ENCODE measurements around the gene GPR162. TPM values are rescaled to one million over a fixed set of nuclear protein-coding genes. Genes with fewer than 3 reads are reported as not detected.

GPR162 gene
- total RNA-seq, 1 experiment from 2014 or later = 18.3 TPM

DNA sequence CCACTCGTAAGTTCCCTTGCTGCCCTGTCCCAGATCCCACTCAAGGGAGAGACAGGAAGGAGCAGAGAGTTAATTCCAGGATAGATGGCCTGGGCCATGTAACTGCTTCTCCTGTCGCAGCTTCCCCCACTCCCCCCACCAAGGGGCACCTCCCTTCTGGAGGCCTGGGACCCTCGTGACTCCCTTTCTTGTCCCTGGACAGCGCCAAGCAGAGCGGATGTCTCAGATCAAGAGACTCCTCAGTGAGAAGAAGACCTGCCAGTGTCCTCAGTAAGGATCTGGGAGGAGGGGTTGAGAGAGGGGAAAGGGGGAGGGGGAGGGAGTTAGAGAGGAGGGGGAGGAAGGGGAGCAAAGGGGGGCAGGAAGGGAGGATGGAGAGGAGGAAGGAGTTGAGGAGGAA, 3.0 kb upstream of the GPR162 start:
- Histone ChIP-seq H3K4me3 (ENCODE audit: low read depth, low read length, poor library complexity, severe bottlenecking) (no peak overlapping the region), H3K27me3 (replicated peaks; ENCODE audit: insufficient read depth, low read depth, low read length, poor library complexity) (no peaks in the 10 kb centered on the region), H3K36me3 (ENCODE audit: insufficient read depth, low read length, poor library complexity, severe bottlenecking) (no peaks in the 10 kb centered on the region), H3K4me1 (ENCODE audit: insufficient read depth, low read length, poor library complexity, severe bottlenecking) (peaks cover 22% of the 10 kb centered on the region), H3K9me3 (ENCODE audit: low read depth, low read length, poor library complexity, severe bottlenecking) (no peaks in the 10 kb centered on the region), H3K27ac (ENCODE audit: low read depth, low read length, poor library complexity, severe bottlenecking) (no peak overlapping the region)
- POLR2A ChIA-PET (ENCODE audit: low non-redundant PET) = no interaction called here
- TF ChIP-seq, protein P1, sequence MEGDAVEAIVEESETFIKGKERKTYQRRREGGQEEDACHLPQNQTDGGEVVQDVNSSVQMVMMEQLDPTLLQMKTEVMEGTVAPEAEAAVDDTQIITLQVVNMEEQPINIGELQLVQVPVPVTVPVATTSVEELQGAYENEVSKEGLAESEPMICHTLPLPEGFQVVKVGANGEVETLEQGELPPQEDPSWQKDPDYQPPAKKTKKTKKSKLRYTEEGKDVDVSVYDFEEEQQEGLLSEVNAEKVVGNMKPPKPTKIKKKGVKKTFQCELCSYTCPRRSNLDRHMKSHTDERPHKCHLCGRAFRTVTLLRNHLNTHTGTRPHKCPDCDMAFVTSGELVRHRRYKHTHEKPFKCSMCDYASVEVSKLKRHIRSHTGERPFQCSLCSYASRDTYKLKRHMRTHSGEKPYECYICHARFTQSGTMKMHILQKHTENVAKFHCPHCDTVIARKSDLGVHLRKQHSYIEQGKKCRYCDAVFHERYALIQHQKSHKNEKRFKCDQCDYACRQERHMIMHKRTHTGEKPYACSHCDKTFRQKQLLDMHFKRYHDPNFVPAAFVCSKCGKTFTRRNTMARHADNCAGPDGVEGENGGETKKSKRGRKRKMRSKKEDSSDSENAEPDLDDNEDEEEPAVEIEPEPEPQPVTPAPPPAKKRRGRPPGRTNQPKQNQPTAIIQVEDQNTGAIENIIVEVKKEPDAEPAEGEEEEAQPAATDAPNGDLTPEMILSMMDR (conservative IDR thresholded peaks at IDR 0.05; ENCODE audit: low read depth, low read length) = no peak
- no peak for TF ChIP-seq EZH2 (IDR thresholded peaks at IDR 0.05; ENCODE audit: borderline replicate concordance, low read depth, low read length, poor library complexity, severe bottlenecking)
- BruUV-seq (replicated peaks) = no TSS peak
- no peak for DNase-seq (ENCODE audit: low spot score)
- intact Hi-C loops (cut with micrococcal nuclease; ENCODE audit: unreplicated experiment) = no loop called here
- CTCF ChIA-PET = interaction anchor here (0.6 kb wide), 1 partner anchor 63 kb away, joined by 4 read pairs; no protein-coding TSS in a partner anchor

DNA sequence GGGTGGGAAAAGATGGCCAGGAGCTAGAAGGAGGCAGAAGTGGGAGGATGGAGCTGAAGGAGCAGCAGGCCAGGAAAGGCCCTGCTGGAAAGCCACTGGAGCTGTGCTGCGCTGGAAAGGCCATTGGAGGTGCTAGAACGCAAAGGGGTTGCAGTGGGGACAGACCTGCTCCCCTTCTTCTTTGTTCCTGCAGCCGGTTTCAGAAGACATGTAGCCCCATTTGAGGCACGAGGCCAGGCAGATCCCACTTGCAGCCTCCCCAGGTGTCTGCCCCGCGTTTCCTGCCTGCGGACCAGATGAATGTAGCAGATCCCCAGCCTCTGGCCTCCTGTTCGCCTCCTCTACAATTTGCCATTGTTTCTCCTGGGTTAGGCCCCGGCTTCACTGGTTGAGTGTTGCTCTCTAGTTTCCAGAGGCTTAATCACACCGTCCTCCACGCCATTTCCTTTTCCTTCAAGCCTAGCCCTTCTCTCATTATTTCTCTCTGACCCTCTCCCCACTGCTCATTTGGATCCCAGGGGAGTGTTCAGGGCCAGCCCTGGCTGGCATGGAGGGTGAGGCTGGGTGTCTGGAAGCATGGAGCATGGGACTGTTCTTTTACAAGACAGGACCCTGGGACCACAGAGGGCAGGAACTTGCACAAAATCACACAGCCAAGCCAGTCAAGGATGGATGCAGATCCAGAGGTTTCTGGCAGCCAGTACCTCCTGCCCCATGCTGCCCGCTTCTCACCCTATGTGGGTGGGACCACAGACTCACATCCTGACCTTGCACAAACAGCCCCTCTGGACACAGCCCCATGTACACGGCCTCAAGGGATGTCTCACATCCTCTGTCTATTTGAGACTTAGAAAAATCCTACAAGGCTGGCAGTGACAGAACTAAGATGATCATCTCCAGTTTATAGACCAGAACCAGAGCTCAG, 2.3 kb upstream of the GPR162 start:
- no peak for DNase-seq (ENCODE audit: low spot score)
- Histone ChIP-seq H3K9me3 (ENCODE audit: low read depth, low read length, poor library complexity, severe bottlenecking) (no peaks in the 10 kb centered on the region), H3K36me3 (ENCODE audit: insufficient read depth, low read length, poor library complexity, severe bottlenecking) (no peaks in the 10 kb centered on the region), H3K4me1 (ENCODE audit: insufficient read depth, low read length, poor library complexity, severe bottlenecking) (peaks cover 22% of the 10 kb centered on the region), H3K4me3 (ENCODE audit: low read depth, low read length, poor library complexity, severe bottlenecking) (no peak overlapping the region), H3K27me3 (replicated peaks; ENCODE audit: insufficient read depth, low read depth, low read length, poor library complexity) (no peaks in the 10 kb centered on the region), H3K27ac (ENCODE audit: low read depth, low read length, poor library complexity, severe bottlenecking) (no peak overlapping the region)
- no TSS peak for BruUV-seq (replicated peaks)
- TF ChIP-seq EZH2 (IDR thresholded peaks at IDR 0.05; ENCODE audit: borderline replicate concordance, low read depth, low read length, poor library complexity, severe bottlenecking) = no peak
- TF ChIP-seq, protein P1 (conservative IDR thresholded peaks at IDR 0.05; ENCODE audit: low read depth, low read length) = no peak
- intact Hi-C loops (cut with micrococcal nuclease; ENCODE audit: unreplicated experiment) = no loop called here
- CTCF ChIA-PET = interaction anchor here (0.6 kb wide), 1 partner anchor 64 kb away, joined by 4 read pairs; no protein-coding TSS in a partner anchor
- POLR2A ChIA-PET (ENCODE audit: low non-redundant PET) = no interaction called here

DNA sequence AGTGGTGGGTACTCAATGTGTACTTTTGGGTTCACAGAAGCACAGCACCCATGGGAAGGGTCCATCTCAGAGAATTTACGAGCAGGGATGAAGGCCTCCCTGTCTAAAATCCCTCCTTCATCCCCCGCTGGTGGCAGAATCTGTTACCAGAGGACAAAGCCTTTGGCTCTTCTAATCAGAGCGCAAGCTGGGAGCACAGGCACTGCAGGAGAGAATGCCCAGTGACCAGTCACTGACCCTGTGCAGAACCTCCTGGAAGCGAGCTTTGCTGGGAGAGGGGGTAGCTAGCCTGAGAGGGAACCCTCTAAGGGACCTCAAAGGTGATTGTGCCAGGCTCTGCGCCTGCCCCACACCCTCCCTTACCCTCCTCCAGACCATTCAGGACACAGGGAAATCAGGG, 1.5 kb upstream of the GPR162 start:
- no TSS peak for BruUV-seq (replicated peaks)
- intact Hi-C loops (cut with micrococcal nuclease; ENCODE audit: unreplicated experiment) = no loop called here
- TF ChIP-seq EZH2 (IDR thresholded peaks at IDR 0.05; ENCODE audit: borderline replicate concordance, low read depth, low read length, poor library complexity, severe bottlenecking) = no peak
- TF ChIP-seq, protein P1 (conservative IDR thresholded peaks at IDR 0.05; ENCODE audit: low read depth, low read length) = no peak

More for the DNA sequence above, 1.5 kb upstream of the GPR162 start:
- no peaks in the 10 kb centered on the region for H3K36me3 ChIP-seq (ENCODE audit: insufficient read depth, low read length, poor library complexity, severe bottlenecking)
- no peak overlapping the region for H3K27ac ChIP-seq (ENCODE audit: low read depth, low read length, poor library complexity, severe bottlenecking)
- H3K4me3 ChIP-seq (ENCODE audit: low read depth, low read length, poor library complexity, severe bottlenecking) = no peak overlapping the region
- no peaks in the 10 kb centered on the region for H3K9me3 ChIP-seq (ENCODE audit: low read depth, low read length, poor library complexity, severe bottlenecking)
- no peaks in the 10 kb centered on the region for H3K27me3 ChIP-seq (replicated peaks; ENCODE audit: insufficient read depth, low read depth, low read length, poor library complexity)
- ChIA-PET CTCF (no interaction called here), POLR2A (ENCODE audit: low non-redundant PET) (no interaction called here)
- peaks cover 22% of the 10 kb centered on the region for H3K4me1 ChIP-seq (ENCODE audit: insufficient read depth, low read length, poor library complexity, severe bottlenecking)
- no peak for DNase-seq (ENCODE audit: low spot score)

Measured in A673 (cell line).